C4-2B (cell line): ENCODE measurements around the gene TXNRD3.

Experiments
- ZFX ChIP-seq: fragments of 450-650 bp; IDR thresholded peaks from 2 replicates; pipeline ENCODE4 v1.6.1; 2017
- TF ChIP-seq, protein P1 (sequence below): fragments of 450-650 bp; conservative IDR thresholded peaks from 2 replicates; pipeline ENCODE4 v1.5.1; 2017; ENCODE audit warnings: mild to moderate bottlenecking

DNA sequence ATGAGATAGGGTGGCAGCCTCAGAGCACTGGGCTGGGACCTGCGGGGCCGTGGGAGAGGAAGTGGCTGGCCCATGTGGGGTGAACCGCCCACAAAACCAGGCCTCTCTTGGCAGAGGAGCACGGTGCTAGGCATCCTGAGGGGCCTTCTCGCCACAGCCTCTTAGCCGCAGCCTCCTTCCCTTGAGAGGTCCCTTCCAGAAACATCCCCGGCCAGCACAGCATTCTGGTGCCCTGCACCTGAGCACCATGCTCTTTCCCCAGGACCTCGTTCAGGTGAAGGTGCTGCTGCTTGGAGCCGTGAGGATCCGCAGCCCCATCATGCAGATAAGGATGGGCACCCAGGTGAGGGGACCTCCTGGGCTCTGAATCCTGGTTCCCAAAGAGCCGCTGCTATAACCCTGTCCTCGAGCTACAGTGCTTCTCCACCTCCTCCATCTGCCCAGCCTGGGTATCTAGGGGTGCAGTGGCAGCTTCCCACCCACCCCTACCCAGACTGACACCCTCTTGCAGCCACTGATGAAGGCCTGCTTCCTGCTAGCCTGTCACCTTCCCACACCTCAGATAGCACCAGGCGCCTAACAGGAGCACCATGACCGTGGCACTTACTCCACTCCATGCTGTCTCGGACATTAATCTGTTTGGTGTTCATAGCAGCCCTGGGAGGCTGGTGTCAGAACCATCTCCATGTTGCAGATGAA is 11.2 kb upstream of the TXNRD3 start:
- TF ChIP-seq, protein P1, sequence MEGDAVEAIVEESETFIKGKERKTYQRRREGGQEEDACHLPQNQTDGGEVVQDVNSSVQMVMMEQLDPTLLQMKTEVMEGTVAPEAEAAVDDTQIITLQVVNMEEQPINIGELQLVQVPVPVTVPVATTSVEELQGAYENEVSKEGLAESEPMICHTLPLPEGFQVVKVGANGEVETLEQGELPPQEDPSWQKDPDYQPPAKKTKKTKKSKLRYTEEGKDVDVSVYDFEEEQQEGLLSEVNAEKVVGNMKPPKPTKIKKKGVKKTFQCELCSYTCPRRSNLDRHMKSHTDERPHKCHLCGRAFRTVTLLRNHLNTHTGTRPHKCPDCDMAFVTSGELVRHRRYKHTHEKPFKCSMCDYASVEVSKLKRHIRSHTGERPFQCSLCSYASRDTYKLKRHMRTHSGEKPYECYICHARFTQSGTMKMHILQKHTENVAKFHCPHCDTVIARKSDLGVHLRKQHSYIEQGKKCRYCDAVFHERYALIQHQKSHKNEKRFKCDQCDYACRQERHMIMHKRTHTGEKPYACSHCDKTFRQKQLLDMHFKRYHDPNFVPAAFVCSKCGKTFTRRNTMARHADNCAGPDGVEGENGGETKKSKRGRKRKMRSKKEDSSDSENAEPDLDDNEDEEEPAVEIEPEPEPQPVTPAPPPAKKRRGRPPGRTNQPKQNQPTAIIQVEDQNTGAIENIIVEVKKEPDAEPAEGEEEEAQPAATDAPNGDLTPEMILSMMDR, result no peak
- no peak for TF ChIP-seq ZFX
